Neuronal stem cell (in vitro differentiated cells): Measurements from ENCODE around the gene PGLYRP3.

ENCODE experiments used
- DNase-seq: peaks from one replicate; pipeline ENCODE4 v3.0.0-alpha.2; 2013; ENCODE audit warnings: low spot score
- H2AFZ ChIP-seq: one replicate; pipeline ENCODE4 v1.6.1; 2013; ENCODE audit warnings: mild to moderate bottlenecking, low read length, inconsistent platforms
- H2AK5ac ChIP-seq: 2 replicates; pipeline ENCODE4 v1.6.1; 2013; ENCODE audit warnings: low read depth, mild to moderate bottlenecking, inconsistent platforms, low read length, moderate library complexity, mixed read lengths
- H2BK120ac ChIP-seq: 2 replicates; pipeline ENCODE4 v1.6.1; 2013; ENCODE audit warnings: low read depth, mild to moderate bottlenecking, inconsistent platforms, low read length, moderate library complexity, mixed read lengths
- H2BK12ac ChIP-seq: one replicate; pipeline ENCODE4 v1.6.1; 2013; ENCODE audit warnings: low read length, inconsistent platforms
- H2BK15ac ChIP-seq: 2 replicates; pipeline ENCODE4 v1.6.1; 2013; ENCODE audit warnings: mild to moderate bottlenecking, low read length, inconsistent platforms, mixed read lengths
- H2BK5ac ChIP-seq: one replicate; pipeline ENCODE4 v1.6.1; 2013; ENCODE audit warnings: inconsistent platforms, mild to moderate bottlenecking, low read length, moderate library complexity
- H3K14ac ChIP-seq: one replicate; pipeline ENCODE4 v1.6.1; 2013; ENCODE audit warnings: low read length, inconsistent platforms
- H3K18ac ChIP-seq: 2 replicates; pipeline ENCODE4 v1.6.1; 2013; ENCODE audit warnings: low read length, inconsistent platforms
- H3K23ac ChIP-seq: 2 replicates; pipeline ENCODE4 v1.6.1; 2013; ENCODE audit warnings: low read depth, mild to moderate bottlenecking, mixed read lengths, low read length, inconsistent platforms; ENCODE audit not compliant: poor library complexity
- H3K27ac ChIP-seq: replicated peaks from 3 replicates; pipeline ENCODE4 v1.5.1; 2013; ENCODE audit warnings: low read length, inconsistent platforms
- H3K27me3 ChIP-seq, 3 experiments: 2 replicates each; pipeline ENCODE4 v1.6.1; 2013; ENCODE audit warnings: low read length in 3 of 3, mild to moderate bottlenecking in 2 of 3, inconsistent platforms in 1 of 3, low read depth in 1 of 3, mixed read lengths in 1 of 3, moderate library complexity in 1 of 3; ENCODE audit not compliant: control insufficient read depth in 3 of 3, insufficient read depth in 3 of 3
- H3K36me3 ChIP-seq, 2 donors: replicated peaks in 1 of 2; 2 replicates each; pipeline ENCODE4 v1.6.1; 2013; ENCODE audit warnings: low read length in 2 of 2; ENCODE audit not compliant: control insufficient read depth in 2 of 2, insufficient read depth in 2 of 2
- H3K4ac ChIP-seq: 2 replicates; pipeline ENCODE4 v1.6.1; 2013; ENCODE audit warnings: inconsistent platforms, mild to moderate bottlenecking, low read length, moderate library complexity
- H3K4me1 ChIP-seq, 2 donors: 1 replicate in 1 of 2; 2 replicates in 1 of 2; pipeline ENCODE4 v1.6.1; 2013; ENCODE audit warnings: low read length in 2 of 2, low read depth in 1 of 2; ENCODE audit not compliant: control insufficient read depth in 2 of 2, insufficient read depth in 1 of 2
- H3K4me2 ChIP-seq: one replicate; pipeline ENCODE4 v1.6.1; 2013; ENCODE audit warnings: mild to moderate bottlenecking, low read length, inconsistent platforms; ENCODE audit not compliant: insufficient read depth, poor library complexity, severe bottlenecking
- H3K4me3 ChIP-seq, 2 donors: 2 replicates each; pipeline ENCODE4 v1.5.1; 2013; ENCODE audit warnings: low read length in 2 of 2, mild to moderate bottlenecking in 2 of 2, inconsistent platforms in 1 of 2, moderate library complexity in 1 of 2
- H3K79me1 ChIP-seq: one replicate; pipeline ENCODE4 v1.6.1; 2013; ENCODE audit warnings: low read depth, mild to moderate bottlenecking, inconsistent platforms, low read length, moderate library complexity
- H3K9ac ChIP-seq: one replicate; pipeline ENCODE4 v1.6.1; 2013; ENCODE audit warnings: mild to moderate bottlenecking, low read depth, low read length, inconsistent platforms; ENCODE audit not compliant: poor library complexity
- H3K9me3 ChIP-seq, 2 donors: replicated peaks in 1 of 2; 2 replicates each; pipeline versions ENCODE3 to v1.6.1; 2013; ENCODE audit warnings: low read length in 2 of 2, mild to moderate bottlenecking in 2 of 2, inconsistent platforms in 1 of 2, low read depth in 1 of 2, mixed read lengths in 1 of 2, moderate library complexity in 1 of 2; ENCODE audit not compliant: control insufficient read depth in 2 of 2, insufficient read depth in 1 of 2
- H4K8ac ChIP-seq: one replicate; pipeline ENCODE4 v1.6.1; 2013; ENCODE audit warnings: low read depth, mild to moderate bottlenecking, inconsistent platforms, low read length, moderate library complexity
- H4K91ac ChIP-seq: one replicate; pipeline ENCODE4 v1.6.1; 2013; ENCODE audit warnings: low read length, low read depth, mild to moderate bottlenecking, inconsistent platforms; ENCODE audit not compliant: poor library complexity
- WGBS, 2 donors: extraction: QIAGEN DNeasy Blood & Tissue Kit; methylation state at CpG; one replicate each; pipeline ENCODE4 v1.1.7; 2013; ENCODE audit warnings: missing lambda C conversion rate in 2 of 2, mixed read lengths in 1 of 2; ENCODE audit not compliant: insufficient read length in 2 of 2, insufficient replicate concordance in 1 of 2; ENCODE audit errors: extremely low coverage in 2 of 2; 5-methylcytosine and 5-hydroxymethylcytosine counted together

Gene PGLYRP3

GRCh38 chr1:153360592-153361479 is 48.1 kb upstream of the PGLYRP3 start:
- Histone ChIP-seq H2BK5ac (no peak overlapping the region), H3K27me3 (peaks cover 0 to 42% (median 0%) of the 10 kb centered on the region in 3 experiments), H3K9me3 (no peaks in the 10 kb centered on the region), H3K14ac (no peak overlapping the region), H3K79me1 (no peaks in the 10 kb centered on the region), H3K18ac (no peak overlapping the region), H3K36me3 (no peaks in the 10 kb centered on the region), H4K8ac (no peak overlapping the region), H2BK120ac (no peak overlapping the region), H2AK5ac (no peak overlapping the region), H2BK15ac (no peak overlapping the region), H3K4ac (no peak overlapping the region), H3K23ac (no peak overlapping the region), H3K9ac (no peak overlapping the region), H3K4me3 (no peak overlapping the region), H3K4me1 (no peaks in the 10 kb centered on the region), H3K27ac (no peak overlapping the region), H3K4me2 (no peak overlapping the region), H2AFZ (no peak overlapping the region), H4K91ac (no peak overlapping the region), H2BK12ac (no peak overlapping the region)
- WGBS, 2 donors: no CpG with 5 or more reads among the region's 11 CpGs
- no peak for DNase-seq

- Histone ChIP-seq H3K4me1 (no peaks in the 10 kb centered on the region), H2BK15ac (no peak overlapping the region), H4K91ac (no peak overlapping the region), H3K4ac (no peak overlapping the region), H4K8ac (no peak overlapping the region), H2BK120ac (no peak overlapping the region), H3K4me3 (no peak overlapping the region), H3K9me3 (no peaks in the 10 kb centered on the region), H3K36me3 (no peaks in the 10 kb centered on the region), H3K18ac (no peak overlapping the region), H3K9ac (no peak overlapping the region), H3K27me3 (peaks cover 0 to 37% (median 0%) of the 10 kb centered on the region in 3 experiments), H3K23ac (no peak overlapping the region), H3K14ac (no peak overlapping the region), H3K27ac (no peak overlapping the region), H2BK12ac (no peak overlapping the region), H3K4me2 (no peak overlapping the region), H3K79me1 (no peaks in the 10 kb centered on the region), H2BK5ac (no peak overlapping the region), H2AFZ (no peak overlapping the region), H2AK5ac (no peak overlapping the region)
- no CpG with 5 or more reads among the region's 2 CpGs for WGBS, 2 donors
- no peak for DNase-seq
Observed at GRCh38 chr1:153360190-153360589, 47.4 kb upstream of the PGLYRP3 start.

DNA sequence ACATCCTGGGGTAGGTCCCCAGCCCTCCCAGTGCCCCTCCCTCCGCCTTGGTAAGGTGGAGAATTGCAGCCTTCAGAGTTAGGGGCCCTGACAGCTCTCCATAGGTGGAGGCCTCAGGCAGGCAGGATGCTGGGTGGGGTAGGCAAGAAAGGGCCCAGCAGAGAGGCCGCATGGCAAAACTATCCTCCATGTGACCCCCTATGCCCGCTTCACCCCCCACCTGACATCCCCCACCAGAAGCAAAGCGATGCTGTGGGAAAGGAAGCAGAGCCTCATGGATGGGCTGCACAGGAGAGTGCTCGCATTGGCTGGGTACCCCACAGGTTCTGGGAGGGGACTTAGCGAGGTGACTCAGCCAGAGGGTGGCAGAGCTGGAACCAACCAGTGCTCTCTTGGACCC is 46.5 kb upstream of the PGLYRP3 start:
- no peak overlapping the region for H3K4ac ChIP-seq
- no peak overlapping the region for H3K9ac ChIP-seq
- no peak overlapping the region for H3K23ac ChIP-seq
- H3K14ac ChIP-seq: no peak overlapping the region
- H2BK5ac ChIP-seq: no peak overlapping the region
- H4K8ac ChIP-seq: no peak overlapping the region
- H2BK15ac ChIP-seq: no peak overlapping the region
- DNase-seq: no peak
- no peaks in the 10 kb centered on the region for H3K79me1 ChIP-seq
- no peak overlapping the region for H2BK12ac ChIP-seq
- no peak overlapping the region for H3K18ac ChIP-seq
- H2AK5ac ChIP-seq: no peak overlapping the region
- H4K91ac ChIP-seq: no peak overlapping the region
- no peaks in the 10 kb centered on the region for H3K4me1 ChIP-seq
- no peaks in the 10 kb centered on the region for H3K9me3 ChIP-seq
- no peak overlapping the region for H3K4me3 ChIP-seq
- H2AFZ ChIP-seq: no peak overlapping the region
- H3K27ac ChIP-seq: no peak overlapping the region
- WGBS, 2 donors: no CpG with 5 or more reads among the region's 6 CpGs
- H3K36me3 ChIP-seq: no peaks in the 10 kb centered on the region
- H3K4me2 ChIP-seq: no peak overlapping the region
- no peak overlapping the region for H2BK120ac ChIP-seq
- peaks cover 0 to 33% (median 0%) of the 10 kb centered on the region in 3 experiments for H3K27me3 ChIP-seq

DNA sequence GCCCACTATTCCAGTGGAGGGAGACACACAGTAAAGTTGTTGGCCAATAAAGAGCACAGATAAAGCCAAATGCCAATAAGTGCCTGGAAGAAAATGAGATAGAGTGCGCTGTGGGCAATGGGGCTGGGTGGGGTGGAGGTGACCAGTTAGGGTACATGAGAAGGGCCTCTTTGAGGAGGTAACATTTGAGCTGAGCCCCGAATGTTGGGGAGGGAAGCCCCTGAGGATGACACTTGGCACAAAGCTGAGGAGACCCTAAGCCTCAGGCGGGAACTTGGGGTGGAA is 45.9 kb upstream of the PGLYRP3 start:
- H3K4me2 ChIP-seq: no peak overlapping the region
- H2BK5ac ChIP-seq: no peak overlapping the region
- no peak overlapping the region for H3K27ac ChIP-seq
- no peak overlapping the region for H2BK120ac ChIP-seq
- no peak overlapping the region for H3K14ac ChIP-seq
- no peaks in the 10 kb centered on the region for H3K4me1 ChIP-seq
- no peak overlapping the region for H2AK5ac ChIP-seq
- no peaks in the 10 kb centered on the region for H3K9me3 ChIP-seq
- no peak overlapping the region for H3K23ac ChIP-seq
- no peak overlapping the region for H3K4me3 ChIP-seq
- no peak overlapping the region for H2BK12ac ChIP-seq
- no peak overlapping the region for H3K9ac ChIP-seq
- H3K18ac ChIP-seq: no peak overlapping the region
- no peak overlapping the region for H2BK15ac ChIP-seq
- H3K4ac ChIP-seq: no peak overlapping the region
- H4K91ac ChIP-seq: no peak overlapping the region
- H3K27me3 ChIP-seq: peaks cover 0 to 33% (median 0%) of the 10 kb centered on the region in 3 experiments
- H2AFZ ChIP-seq: no peak overlapping the region
- DNase-seq: no peak
- no peaks in the 10 kb centered on the region for H3K36me3 ChIP-seq
- WGBS, 2 donors: no CpG with 5 or more reads among the region's 3 CpGs
- H3K79me1 ChIP-seq: no peaks in the 10 kb centered on the region
- H4K8ac ChIP-seq: no peak overlapping the region
